Stimulated activated CD4-positive, alpha-beta T cell treated with anti-CD3 and anti-CD28 coated beads, TNF-alpha, amount 100 ng/mL, for 48 hours (primary cell): ENCODE results near the gene PDGFC.
"Not testable (repeated sequence)": the region's sequence is repeated elsewhere in the genome, so short reads cannot be mapped to it uniquely, and the experiment has no call there.

Experiments used
- DNase-seq, 3 donors: peaks; one replicate each; pipeline ENCODE4 v3.0.0-alpha.2; 2020; ENCODE audit warnings: low read depth in 3 of 3

PDGFC gene

DNA sequence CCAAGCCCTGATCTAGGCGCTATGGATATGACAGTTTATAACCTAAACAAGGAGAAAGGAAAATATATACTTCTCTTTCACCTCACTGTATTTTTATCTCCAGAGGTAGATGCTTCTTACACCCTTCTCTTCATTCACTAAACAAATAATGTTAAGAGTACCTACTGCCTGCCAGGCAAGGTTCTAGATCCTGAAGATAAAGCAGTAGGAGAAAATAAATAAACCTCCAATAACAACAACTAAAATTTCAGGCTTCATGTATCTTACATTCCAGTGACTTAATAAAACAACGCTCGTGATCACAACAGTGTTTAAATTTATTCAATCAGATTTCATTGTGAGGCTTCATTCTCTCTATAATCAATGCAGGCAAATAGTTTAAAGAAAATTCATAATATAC lies 20.7 kb downstream of the PDGFC start:
- DNase-seq, result no peak

DNA sequence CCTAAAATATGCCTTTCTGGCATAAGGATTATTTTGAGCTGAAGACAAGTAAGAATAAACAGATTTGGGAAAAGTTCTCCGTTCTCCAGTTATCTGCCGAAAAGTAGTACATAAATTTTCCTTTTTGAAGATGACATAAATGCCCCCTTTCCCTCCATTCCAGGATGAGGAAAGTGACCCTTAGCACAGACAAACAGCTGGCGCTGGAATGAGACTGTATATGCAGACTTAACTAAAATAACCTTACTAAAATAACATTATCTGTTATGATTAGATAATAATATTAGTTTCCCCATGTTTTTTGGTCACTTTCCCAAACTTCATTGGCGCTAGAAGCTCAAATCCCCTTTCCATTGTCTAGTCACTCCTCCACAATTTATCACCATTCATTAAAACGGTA lies 21.5 kb downstream of the PDGFC start:
- DNase-seq, result no peak

DNA sequence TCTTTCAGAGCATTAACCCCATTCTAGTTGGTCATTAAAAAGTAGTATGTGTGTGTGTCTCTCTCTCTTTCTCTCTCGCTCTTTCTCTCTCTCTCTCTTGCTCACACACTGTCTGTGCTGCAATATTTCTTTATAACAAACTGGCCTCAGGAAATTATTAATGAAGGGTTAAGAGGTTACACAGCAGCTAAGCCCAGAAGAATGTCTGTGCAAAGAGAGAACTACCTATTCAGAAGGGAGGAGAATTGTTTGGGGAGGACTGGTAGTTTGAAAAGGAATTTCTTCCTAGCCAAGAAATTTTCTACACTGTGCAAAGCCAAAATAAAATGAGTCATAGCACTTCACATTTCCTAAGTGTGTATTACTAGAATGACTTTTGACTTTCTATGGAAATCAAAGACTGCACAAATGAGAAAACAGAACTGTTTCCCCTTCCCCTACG lies 22.2 kb downstream of the PDGFC start:
- DNase-seq, result no peak

DNA sequence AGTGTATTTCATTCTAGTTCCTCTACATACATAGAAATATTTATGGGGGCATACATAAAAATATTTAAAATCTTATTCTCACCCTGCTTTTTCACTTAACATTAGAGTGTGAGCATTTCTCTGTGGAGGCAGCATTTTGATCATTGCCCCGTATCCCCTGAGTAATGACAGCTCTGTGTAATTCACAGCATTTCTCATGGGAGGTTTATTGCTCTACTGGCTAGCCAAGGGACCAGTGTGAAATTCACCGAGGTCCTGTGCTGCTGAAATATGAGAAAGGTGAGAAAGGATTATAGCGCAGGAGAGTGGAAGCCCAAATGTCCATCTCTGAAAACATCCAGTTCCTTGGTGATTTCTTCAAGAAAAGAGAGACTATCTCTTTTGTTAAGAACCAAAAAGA lies 22.9 kb downstream of the PDGFC start:
- no peak for DNase-seq

DNA sequence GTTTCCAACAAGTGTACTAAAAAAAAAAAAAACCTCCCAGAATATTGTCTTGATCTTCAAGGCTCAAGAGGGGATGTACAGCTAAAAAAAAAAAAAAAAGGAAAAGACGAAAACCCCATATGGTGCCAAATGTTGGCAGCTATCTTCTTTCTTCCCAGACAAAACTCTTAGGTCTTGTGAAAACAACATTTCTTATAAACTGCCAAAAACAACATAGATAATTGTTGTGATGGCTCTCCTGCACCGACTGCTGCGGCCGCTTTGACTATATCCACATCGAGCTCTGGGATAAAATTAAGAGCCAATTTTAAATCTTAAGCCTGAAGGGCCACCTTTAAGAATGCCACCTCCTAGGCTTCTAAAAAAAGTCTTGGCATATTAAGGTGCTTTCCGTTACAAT lies 23.5 kb downstream of the PDGFC start:
- no peak for DNase-seq

DNA sequence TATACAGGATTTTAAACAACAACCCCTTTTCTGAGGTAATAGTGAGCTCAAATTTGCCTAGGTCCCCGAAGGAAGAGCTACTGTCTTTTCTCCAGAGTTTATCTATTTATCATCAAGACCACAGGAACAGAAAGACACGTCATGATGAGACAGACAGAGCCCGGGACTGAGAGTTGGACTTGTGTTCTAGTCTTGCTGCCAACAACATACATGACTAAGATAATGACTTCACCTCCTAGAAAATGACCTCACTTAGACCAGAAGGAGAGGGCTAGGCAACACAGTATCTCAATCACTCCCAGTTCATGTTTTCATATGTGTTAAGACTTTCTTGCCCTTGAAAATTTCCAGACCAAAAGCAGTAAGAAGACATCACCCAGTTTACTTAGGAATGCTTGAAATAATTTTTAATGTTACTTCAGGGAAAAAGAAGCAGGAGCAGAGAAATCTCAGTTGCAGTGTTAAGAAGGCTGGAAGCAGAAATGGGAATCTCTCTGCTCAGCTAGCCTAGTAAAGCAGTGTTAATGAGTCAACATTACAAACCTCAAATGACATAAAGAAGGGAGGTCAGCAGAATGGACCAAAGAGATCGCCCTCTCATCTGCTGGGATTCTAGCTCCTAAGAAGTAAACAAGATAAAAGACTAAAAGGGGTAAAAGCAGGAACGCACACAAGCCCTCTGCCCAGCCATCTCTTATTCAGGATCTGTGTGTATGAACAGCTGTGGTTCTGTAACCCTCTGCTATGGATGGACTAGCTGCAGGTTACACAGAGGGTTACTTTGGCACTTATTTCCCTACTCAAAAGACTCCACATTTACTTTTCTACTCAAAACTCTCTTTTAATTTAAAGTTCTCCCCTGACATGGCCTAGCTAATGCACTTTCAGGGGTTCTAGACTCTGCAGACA lies 24.8 kb downstream of the PDGFC start:
- DNase-seq, result no peak

GRCh38 chr4:156945532-156945931 lies 26.1 kb downstream of the PDGFC start:
- DNase-seq, result no peak

- DNase-seq, result no peak
Measured at GRCh38 chr4:156942991-156943390, 28.6 kb downstream of the PDGFC start.

DNA sequence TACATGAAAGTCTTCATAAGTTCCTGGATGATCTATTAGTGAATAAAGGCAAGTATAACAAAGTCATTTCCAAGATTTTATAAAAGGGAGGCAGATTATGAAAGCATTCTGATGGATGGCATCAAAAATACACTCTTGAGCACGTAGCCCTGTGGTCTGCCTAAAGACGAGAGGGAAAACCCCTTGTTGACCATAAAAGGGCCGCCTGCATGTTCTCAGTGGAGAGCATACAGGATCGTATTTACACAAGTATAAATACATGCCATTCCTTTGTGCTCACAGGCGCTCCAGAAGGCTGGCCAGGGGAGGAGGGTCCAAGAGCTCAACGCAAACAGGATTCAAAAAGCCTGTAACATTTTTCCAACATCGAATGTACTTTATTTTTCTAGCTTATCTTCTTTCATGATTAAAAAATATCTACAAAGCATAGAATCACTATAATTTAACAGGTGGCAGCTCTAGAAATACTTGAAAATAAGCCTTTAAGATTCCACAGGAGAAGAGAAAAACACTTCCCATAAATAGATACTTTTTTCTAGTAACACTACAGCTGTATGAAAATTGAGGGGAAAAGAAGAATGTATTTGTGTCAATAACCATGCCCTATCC lies 29.6 kb downstream of the PDGFC start:
- DNase-seq, result no peak

DNA sequence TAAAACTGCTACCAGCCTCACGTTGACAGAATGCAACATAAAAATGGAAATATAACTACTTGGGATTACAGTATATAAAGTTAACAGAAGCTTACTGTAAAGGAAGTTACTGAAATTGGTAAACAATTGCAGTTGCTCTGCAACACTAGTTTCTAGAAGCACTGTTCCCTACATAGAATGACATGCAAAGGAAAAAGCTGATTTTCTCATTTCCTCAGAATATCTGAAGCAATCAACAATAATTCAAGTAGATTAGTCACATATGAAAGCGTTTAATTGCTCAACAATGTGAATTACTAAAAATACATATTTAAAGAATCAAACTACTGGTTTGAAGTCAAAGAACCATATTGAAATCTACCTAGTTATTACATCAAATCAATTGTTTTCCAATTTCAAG lies 31.8 kb downstream of the PDGFC start:
- DNase-seq, result no peak

GRCh38 chr4:156939139-156939538 lies 32.5 kb downstream of the PDGFC start:
- no peak for DNase-seq

GRCh38 chr4:156934259-156934635 lies 37.4 kb downstream of the PDGFC start:
- no peak for DNase-seq

- DNase-seq, result no peak
Measured at GRCh38 chr4:156933633-156934258, 37.9 kb downstream of the PDGFC start.

DNA sequence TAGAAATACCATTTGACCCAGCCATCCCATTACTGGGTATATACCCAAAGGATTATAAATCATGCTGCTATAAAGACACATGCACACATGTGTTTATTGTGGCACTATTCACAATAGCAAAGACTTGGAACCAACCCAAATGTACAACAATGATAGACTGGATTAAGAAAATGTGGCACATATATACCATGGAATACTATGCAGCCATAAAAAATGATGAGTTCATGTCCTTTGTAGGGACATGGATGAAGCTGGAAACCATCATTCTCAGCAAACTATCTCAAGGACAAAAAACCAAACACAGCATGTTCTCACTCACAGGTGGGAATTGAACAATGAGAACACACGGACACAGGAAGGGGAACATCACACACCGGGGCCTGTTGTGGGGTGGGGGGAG lies 39.2 kb downstream of the PDGFC start:
- not testable (repeated sequence) for DNase-seq

- DNase-seq, result no peak
Measured at GRCh38 chr4:156931267-156931666, 40.3 kb downstream of the PDGFC start.

DNA sequence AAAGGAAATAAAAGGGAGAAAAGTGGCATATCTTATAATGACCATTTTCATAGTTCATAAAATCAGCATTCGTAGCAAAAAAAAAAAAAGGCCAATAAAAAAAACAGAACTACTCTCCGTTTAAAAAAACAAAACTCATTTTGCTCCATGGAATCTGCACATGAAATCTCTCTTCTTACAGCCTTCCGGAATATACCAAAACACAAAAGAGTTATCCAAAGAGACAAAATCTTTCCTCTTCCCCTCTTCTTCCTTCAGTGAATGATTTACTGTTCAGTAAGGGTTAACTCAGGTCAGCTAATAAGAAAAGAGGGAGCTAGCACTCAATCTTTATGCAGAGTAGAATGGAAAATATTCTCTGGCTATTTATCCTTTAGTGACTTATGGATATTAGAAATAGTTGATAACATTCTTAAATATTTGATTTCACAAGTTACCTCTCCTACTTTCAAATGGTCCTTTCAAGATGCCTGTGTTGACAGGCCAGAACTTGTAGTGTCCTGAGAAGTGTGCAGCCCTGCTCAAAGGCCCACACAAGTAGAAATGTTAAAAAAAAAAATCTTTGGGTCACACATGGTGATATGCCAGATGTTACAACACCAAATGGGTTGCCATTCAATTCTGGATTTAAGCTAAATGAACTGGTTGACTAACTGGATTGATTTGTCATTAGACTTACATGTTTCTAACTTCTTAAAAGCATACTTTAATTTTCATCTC lies 42.1 kb downstream of the PDGFC start:
- no peak for DNase-seq

- no peak for DNase-seq
Measured at GRCh38 chr4:156924774-156925315, 46.8 kb downstream of the PDGFC start.

GRCh38 chr4:156923525-156923924 lies 48.1 kb downstream of the PDGFC start:
- no peak for DNase-seq

DNA sequence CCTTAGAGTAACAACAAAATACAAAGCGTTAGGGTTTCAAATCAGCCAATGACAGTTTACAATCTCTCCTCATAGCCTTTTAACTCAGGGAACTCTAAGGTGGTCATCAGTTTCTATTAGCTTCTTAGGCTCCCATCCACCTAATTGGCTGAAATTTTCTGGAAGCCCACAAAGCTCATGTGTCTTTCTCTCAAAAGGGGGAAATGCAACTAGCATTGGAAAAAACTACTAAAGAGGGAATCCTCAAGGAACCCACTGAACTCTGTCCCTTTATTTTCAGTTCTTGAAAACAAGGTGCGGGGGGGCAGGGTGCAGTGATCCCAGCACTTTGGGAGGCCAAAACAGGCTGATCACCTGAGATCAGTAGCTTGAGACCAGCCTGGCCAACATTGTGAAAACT lies 56.4 kb downstream of the PDGFC start:
- no peak for DNase-seq

GRCh38 chr4:156913234-156913633 lies 58.4 kb downstream of the PDGFC start:
- no peak for DNase-seq

- DNase-seq, result no peak
Measured at GRCh38 chr4:156909010-156909409, 62.6 kb downstream of the PDGFC start.

DNA sequence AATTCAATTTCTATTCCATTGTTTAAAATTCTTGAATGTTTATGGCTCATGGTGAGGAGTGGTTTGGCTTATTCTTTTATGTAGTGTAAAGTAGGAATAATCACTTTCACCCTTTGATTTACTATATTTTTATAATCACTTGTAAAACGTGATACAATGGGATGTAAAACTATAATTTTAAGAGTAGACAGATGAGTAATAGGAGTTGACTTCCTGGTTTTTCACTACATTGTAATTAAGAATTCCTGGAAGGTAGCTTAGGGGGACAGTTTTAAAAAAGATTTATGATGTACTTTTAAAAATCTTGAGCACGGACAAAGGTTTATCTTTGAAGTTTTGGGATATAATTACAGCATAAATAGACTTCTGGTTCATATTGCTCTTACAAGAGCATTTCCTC lies 65.3 kb downstream of the PDGFC start:
- DNase-seq, result no peak
